NCI-H146 (cell line): ENCODE data around the gene TMEM95.
"Not testable (repeated sequence)": the region's sequence is repeated elsewhere in the genome, so short reads cannot be mapped to it uniquely, and the experiment has no call there.

ENCODE experiments used
- DNase-seq: peaks from one replicate; lab custom pipeline; 2025; lab: John Stamatoyannopoulos, UW

The TMEM95 gene

GRCh38 chr17:7346761-7347614, 8.0 kb upstream of the TMEM95 start:
- DNase-seq, result no peak

- DNase-seq, result no peak
Observed at GRCh38 chr17:7347630-7348477, 7.1 kb upstream of the TMEM95 start.

GRCh38 chr17:7348478-7349242, 6.3 kb upstream of the TMEM95 start:
- peak; percentile 17 for DNase-seq

- DNase-seq, result peak; percentile 74
Observed at GRCh38 chr17:7351665-7352502, 3.1 kb upstream of the TMEM95 start, which contains the start of gene KCTD11. TSS of gene KCTD11 (plus strand) at chr17:7352162.

- DNase-seq, result no peak
Observed at GRCh38 chr17:7352503-7352889, 2.5 kb upstream of the TMEM95 start.

GRCh38 chr17:7352910-7353635, 1.9 kb upstream of the TMEM95 start:
- no peak for DNase-seq

- peak; percentile 28 for DNase-seq
Observed at GRCh38 chr17:7354262-7354843, 603 bp upstream of the TMEM95 start.

- DNase-seq, result no peak
Observed at GRCh38 chr17:7355573-7355972, 617 bp downstream of the TMEM95 start.

- DNase-seq, result peak; percentile 83
Observed at GRCh38 chr17:7356072-7356549, 1.2 kb downstream of the TMEM95 start.

- DNase-seq, result no peak
Observed at GRCh38 chr17:7356756-7357155, 1.8 kb downstream of the TMEM95 start.

- DNase-seq, result no peak
Observed at GRCh38 chr17:7357381-7357780, 2.4 kb downstream of the TMEM95 start.

- DNase-seq, result no peak
Observed at GRCh38 chr17:7361906-7362305, 7.0 kb downstream of the TMEM95 start.

- DNase-seq, result no peak
Observed at GRCh38 chr17:7363311-7363710, 8.4 kb downstream of the TMEM95 start.

- DNase-seq, result not testable (repeated sequence)
Observed at GRCh38 chr17:7365963-7366362, 11.0 kb downstream of the TMEM95 start.

GRCh38 chr17:7367083-7367482, 12.1 kb downstream of the TMEM95 start:
- no peak for DNase-seq

GRCh38 chr17:7367918-7368598, 13.1 kb downstream of the TMEM95 start:
- DNase-seq, result no peak

- not testable (repeated sequence) for DNase-seq
Observed at GRCh38 chr17:7368599-7368994, 13.6 kb downstream of the TMEM95 start.

- no peak for DNase-seq
Observed at GRCh38 chr17:7369825-7370224, 14.9 kb downstream of the TMEM95 start.

GRCh38 chr17:7370853-7371252, 15.9 kb downstream of the TMEM95 start:
- DNase-seq, result no peak
